Body of pancreas (tissue), 4 donors: ENCODE measurements around the gene SLC6A19.

Source experiments
- POLR2A ChIP-seq, 3 donors: fragments of 450-650 bp; IDR thresholded peaks; one replicate each; pipeline ENCODE4 v1.6.1; 2016; ENCODE audit warnings: antibody characterized with exemption in 3 of 3, mild to moderate bottlenecking in 2 of 3
- TF ChIP-seq, protein P1 (sequence below), 7 experiments: fragments of 450-650 bp in 4 of 7; fragments of 200-600 bp in 3 of 7; sonication (generic) in 3 of 7; IDR thresholded peaks; one replicate each; pipeline ENCODE4 v1.5.1; 2016 to 2019; ENCODE audit warnings: antibody characterized with exemption in 7 of 7

GRCh38 chr5:1208743-1209488 lies 7.5 kb downstream of the SLC6A19 start:
- TF ChIP-seq, protein P1, sequence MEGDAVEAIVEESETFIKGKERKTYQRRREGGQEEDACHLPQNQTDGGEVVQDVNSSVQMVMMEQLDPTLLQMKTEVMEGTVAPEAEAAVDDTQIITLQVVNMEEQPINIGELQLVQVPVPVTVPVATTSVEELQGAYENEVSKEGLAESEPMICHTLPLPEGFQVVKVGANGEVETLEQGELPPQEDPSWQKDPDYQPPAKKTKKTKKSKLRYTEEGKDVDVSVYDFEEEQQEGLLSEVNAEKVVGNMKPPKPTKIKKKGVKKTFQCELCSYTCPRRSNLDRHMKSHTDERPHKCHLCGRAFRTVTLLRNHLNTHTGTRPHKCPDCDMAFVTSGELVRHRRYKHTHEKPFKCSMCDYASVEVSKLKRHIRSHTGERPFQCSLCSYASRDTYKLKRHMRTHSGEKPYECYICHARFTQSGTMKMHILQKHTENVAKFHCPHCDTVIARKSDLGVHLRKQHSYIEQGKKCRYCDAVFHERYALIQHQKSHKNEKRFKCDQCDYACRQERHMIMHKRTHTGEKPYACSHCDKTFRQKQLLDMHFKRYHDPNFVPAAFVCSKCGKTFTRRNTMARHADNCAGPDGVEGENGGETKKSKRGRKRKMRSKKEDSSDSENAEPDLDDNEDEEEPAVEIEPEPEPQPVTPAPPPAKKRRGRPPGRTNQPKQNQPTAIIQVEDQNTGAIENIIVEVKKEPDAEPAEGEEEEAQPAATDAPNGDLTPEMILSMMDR (IDR thresholded peaks at IDR 0.05): peak in 3 of 7 experiments; percentile 19 to 25 (median 24)
- no peak for TF ChIP-seq POLR2A (IDR thresholded peaks at IDR 0.05)
